SW 1271 (cell line): Measurements from ENCODE around the gene C4A.
"Not testable (repeated sequence)": the region's sequence is repeated elsewhere in the genome, so short reads cannot be mapped to it uniquely, and the experiment has no call there.

Experiments used
- DNase-seq, 2 experiments: peaks; one replicate each; lab custom pipeline; 2025; lab: John Stamatoyannopoulos, UW

Gene C4A

DNA sequence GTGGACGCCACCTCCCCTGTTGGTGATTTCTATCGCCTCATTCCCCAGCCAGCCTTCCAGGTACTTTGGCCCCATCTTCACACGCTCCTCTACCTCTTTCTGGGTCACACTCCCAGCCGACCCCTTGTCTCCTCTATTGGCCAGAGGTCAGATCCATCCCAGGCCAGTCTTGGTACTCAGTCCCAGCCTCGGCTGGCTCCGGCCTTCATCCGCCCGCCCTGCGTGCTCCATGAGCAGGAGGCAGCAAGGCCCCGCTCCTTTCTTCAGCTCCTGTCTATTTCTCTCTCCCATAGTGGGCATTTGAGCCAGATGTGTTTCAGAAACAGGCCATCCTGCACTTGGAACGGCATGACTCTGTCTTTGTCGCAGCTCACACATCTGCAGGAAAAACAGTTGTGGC, 20.2 kb upstream of the C4A start:
- no peak for DNase-seq

DNA sequence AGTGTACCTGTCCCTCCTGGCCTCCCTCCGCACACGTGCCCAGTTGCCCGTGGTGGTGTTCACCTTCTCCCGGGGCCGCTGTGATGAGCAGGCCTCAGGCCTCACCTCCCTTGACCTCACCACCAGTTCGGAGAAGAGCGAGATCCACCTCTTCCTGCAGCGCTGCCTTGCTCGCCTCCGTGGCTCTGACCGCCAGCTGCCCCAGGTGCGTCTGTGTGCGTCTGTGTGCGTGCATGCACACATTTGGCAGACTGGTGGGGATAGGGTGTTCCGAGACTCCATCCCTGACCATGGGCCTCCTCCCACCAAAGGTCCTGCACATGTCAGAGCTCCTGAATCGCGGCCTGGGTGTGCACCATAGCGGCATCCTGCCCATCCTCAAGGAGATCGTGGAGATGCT, 17.9 kb upstream of the C4A start:
- no peak for DNase-seq

DNA sequence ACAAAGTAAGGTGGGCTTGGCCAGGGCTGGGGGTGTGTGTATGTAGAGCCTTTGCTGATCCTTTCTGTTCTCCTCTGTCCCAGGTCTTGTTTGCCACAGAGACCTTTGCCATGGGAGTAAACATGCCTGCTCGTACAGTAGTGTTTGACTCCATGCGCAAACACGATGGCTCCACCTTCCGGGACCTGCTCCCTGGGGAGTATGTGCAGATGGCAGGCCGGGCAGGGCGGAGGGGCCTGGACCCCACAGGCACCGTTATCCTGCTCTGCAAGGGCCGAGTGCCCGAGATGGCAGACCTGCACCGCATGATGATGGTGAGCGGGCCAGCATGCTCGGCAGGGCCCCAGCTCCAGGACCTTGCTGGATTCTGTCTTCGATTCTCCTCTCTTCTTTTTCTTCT, 16.2 kb upstream of the C4A start:
- no peak for DNase-seq

DNA sequence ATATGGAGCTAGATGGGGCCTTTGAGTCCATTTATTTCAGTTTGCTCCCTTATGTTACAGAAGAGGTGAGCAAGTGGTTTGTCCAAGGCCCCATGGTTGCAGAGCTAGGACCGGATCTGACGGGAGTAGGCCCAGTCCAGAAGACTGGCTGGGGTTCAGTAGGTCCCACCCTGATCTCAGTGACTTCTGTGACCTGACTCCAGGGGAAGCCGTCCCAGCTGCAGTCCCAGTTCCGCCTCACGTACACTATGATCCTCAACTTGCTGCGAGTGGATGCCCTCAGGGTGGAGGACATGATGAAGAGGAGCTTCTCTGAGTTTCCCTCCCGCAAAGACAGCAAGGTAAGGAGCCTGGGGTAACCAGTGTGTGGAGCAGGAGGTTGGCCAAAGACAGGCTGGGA, 15.4 kb upstream of the C4A start:
- no peak for DNase-seq

DNA sequence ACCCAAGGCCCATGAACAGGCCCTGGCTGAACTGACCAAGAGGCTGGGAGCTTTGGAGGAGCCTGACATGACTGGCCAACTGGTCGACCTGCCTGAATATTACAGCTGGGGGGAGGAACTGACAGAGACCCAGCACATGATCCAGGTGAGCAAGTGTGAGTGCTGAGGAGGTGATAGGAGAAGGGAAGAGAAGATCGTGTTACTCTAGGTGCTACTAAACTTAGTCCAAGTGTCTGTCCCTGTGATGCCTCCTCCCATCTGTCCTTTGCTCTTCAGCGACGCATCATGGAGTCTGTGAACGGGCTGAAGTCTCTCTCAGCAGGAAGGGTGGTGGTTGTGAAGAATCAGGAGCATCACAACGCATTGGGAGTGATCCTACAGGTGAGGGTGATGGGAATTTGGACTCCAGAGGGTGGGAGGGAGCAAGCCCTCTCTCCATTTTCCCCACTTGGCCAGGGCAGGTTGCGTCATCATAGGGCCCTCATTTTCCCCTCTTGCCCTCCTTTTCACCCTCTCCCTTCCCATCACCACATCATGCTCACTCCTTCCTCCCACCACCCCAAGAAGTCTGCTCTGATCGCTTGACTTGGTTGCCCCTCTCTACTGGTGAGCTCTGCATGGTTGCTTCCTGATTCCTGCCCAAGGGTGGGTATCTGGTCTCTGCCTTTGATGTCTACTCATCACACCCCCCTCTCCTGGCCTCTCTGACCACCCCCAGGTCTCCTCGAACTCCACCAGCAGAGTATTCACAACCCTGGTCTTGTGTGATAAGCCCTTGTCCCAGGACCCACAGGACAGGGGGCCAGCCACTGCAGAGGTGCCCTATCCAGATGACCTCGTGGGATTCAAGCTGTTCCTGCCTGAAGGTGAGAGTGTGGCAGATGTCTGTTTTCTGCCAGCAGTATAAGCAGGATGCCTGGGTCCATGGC, 14.6 kb upstream of the C4A start:
- DNase-seq, result no peak

DNA sequence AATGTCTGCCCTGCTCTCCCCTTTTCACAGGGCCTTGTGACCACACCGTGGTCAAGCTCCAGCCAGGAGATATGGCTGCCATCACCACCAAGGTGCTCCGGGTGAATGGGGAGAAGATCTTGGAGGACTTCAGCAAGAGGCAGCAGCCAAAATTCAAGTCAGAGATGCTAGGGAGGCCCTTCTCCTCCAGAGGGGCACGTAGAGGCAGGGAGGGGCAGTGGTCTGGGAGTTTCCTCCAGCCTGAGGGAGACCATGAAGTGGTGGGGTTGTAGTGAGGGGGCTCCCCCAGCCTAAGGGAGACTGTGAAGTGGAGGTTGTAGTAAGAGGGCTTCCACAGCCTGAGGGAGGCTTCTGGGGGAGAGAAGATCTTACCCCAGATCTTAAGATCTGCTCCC, 13.9 kb upstream of the C4A start:
- no peak for DNase-seq

DNA sequence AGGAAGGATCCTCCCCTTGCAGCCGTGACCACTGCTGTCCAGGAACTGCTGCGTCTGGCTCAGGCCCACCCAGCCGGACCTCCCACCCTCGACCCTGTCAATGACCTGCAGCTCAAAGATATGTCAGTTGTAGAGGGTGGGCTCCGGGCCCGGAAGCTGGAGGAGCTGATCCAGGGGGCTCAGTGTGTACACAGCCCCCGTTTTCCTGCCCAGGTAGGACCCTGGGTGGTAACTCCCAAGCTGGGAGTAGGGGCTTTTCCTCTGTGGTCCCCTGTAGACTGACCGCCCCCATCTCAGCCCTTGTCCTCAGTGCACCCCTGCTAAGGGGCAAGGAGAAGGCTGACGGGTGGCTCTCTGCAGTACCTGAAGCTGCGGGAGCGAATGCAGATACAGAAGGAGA, 13.5 kb upstream of the C4A start:
- no peak for DNase-seq

DNA sequence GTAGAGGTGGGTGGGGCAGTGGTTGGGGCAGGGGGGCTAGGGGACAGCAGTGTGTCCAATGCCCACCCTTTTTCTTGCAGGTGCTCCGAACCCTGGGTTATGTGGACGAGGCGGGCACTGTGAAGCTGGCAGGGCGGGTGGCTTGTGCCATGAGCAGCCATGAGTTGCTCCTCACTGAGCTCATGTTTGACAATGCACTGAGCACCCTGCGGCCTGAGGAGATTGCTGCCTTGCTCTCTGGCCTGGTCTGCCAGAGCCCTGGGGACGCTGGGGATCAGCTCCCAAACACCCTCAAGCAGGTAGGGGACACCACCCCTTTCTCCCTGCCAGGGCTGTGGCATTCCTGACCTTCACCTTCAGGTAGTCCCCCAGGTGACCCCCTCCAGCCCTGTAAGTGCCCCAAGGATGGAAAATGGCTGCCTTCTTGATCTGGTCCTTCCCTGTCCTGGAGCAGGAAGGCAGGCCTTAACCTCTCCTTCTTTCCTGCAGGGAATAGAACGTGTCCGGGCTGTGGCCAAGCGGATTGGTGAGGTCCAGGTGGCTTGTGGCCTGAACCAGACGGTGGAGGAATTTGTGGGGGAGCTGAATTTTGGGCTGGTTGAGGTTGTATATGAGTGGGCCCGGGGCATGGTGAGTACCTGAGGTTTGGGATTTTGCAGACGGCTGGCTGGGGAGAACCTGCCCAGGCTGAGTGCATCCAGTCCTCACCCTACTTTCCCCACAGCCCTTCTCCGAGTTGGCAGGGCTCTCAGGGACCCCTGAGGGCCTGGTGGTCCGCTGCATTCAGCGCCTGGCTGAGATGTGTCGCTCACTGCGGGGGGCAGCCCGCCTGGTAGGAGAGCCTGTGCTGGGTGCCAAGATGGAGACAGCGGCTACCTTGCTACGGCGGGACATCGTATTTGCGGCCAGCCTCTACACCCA, 12.8 kb upstream of the C4A start:
- DNase-seq, result no peak

DNA sequence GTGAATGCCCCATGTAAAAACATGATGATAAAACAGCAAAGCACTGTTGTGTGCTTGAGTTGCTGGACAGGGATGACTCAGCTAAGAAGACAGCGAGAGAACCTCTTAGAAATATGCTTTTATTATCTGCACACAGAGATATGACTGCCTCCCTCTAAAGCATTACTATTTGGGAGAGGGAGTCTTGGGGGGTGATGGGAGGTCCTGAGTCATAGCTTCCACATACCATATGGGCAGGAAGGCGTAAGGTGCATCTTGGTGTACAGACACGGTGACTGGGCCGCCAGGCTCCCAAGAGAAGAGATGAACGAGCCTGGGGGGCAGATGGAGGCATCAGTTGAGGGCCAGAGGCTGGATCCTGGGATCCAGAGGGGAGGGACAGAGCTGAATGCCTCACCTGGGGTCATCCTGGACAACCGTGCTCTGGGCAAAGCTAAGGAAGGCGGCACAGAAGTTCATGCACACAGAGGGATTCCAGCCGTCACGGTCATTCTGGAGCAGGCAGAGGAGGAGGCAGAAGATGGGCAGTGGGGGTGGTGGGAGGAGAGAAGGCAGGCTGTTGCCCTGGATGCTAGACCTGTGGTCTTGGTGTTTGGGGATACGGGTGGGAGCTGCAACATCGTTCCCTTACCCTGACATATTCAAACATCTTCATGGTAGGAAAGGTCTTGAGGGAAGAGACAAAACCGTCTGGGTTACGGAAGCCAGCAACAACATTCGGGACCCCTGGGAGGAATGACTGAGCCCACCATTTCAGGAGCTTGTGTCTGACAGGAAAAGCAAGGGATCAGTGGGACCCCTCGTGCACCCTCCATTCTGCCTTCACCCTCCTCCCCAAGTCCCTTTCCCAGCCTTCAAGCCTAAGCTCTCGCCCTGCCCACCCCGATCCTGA, 11.9 kb upstream of the C4A start:
- no peak for DNase-seq

DNA sequence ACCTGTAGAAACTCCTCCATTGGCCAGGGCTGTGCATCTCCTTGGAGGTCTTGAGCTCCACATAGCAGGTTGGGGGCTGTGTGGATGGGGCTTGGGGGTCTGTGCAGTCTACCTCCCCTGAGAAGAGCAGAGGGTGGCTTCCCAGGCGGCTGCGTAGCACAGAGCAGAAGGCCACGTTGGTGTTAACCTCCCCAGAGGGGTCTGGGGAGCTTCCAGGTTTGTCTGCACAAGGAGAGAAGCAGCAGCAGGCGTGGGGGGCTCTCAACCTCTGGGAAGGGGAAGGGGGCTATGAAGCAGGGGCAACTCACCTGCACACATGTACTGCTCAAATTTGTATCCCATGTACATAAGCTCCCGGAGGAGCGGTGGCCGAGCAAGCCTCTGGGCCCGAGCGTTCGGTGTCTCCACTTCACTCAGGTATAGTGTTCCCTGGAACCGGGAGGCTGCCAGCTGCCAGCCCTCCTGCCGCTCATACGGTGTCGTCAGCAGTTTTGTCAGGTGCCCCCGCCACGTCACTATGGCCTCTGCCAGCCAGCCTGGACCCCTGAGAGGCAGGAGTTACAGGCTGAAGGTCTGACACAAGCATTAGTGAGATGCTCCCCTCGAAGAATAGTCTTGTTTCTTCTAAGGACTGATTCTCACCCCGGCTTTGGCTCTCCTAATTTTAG, 11.1 kb upstream of the C4A start:
- peak in 1 of 2 experiments; percentile 12 for DNase-seq

DNA sequence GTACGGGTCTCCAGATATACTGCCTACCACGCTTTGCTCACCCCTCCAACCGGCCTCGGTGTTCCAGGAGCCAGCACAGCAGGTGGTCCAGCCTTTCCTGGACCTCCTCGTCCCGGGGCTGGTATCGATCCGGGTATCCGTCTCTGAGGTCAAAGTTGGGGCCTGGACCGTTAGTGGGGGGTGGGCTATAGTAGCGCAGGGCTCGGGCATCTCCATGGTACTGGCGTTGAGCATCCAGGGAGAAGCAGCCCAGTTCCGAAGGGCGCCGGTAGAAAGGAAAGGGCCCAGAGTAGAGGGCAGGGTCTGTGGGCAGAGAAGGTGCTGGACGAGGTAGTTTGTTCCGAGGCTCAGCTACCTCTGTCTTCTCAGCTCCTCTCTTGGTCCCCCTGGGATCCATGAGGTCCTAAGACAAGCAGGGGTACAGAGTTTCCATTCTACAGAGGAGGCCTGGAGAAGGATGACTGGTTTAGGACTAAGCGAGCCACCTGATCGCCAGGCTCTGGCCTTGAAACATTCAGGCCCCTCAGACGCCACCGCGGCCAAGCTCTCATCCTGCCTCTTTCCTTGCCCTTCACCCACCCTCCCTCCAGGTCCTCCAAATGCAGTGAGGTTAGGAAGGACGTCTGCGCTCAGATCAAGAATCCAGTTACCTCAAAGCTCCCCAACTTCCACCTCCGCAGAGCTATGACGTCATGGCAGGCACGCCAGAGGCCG, 10.4 kb upstream of the C4A start:
- DNase-seq, result no peak

DNA sequence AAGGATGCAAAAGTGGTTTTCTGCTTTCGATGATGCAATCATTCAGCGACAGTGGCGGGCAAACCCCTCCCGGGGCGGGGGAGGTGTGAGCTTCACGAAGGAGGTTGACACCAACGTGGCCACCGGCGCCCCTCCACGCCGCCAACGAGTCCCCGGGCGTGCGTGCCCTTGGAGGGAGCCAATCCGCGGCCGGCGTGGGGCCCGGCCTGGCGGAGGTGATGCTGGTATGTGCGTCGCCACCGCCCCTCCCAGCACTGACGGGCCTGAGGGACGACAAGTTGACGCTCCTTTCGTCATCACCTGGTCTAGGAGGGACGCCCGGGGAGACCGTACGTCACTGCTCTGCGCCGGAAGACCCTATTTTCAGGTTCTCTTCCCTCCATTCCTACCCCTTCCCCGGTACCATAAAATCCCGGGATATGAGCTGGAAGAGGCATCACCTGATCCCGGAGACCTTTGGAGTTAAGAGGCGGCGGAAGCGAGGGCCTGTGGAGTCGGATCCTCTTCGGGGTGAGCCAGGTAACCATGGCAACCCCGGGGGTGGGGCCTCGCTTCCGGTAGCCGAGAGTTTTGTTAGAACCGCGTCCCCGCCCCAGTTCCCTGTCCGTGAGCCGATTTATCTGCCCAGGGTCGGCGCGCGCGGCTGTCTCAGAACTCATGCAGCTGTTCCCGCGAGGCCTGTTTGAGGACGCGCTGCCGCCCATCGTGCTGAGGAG, 9.7 kb upstream of the C4A start, which contains the start of gene DXO:
Gene DXO (minus strand): TSS at position 146 of the 716 bp plus-strand sequence. CDS start 463 bp downstream, outside the sequence.
- peak; percentile 98 to 100 for DNase-seq

DNA sequence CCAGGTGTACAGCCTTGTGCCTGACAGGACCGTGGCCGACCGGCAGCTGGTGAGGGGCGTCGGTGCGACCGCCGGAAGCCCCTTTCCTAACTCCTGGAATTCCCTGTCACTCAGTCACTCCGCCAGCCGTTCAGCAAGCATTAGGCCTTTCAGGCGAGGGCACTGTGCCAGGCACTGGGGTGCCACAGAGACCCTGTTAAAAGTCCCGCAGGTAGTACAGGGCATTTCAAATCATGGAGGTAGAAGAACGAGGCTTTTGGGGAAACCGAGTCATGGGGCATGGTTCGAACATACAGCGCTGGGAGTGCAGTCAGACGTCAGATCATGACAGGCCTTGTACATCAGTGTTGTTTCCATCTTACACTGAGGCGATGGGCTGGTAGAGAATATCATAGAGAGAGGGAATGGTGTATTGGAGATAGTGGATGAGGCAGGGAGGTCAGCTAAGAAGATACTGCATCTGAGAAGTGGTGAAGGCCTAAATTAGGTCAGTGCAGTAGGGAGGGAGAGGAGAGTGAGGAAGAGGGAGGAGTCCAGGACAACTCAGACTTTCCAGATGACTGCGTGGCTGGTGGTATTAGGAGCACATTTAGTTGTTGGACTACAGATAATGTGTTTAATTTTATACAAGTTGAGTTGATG, 9.0 kb upstream of the C4A start:
- no peak for DNase-seq

DNA sequence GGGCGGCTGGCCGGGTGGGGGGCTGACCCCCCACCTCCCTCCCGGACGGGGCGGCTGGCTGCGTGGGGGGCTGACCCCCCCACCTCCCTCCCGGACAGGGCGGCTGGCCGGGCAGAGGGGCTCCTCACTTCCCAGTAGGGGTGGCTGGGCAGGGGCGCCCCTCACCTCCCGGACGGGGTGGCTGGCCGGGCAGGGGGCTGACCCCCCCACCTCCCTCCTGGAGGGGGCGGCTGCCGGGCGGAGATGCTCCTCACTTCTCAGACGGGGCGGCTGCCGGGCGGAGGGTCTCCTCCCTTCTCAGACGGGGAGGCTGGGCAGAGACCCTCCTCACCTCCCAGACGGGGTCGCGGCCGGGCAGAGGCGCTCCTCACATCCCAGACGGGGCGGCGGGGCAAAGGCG, 5.8 kb upstream of the C4A start:
- not testable (repeated sequence) for DNase-seq

DNA sequence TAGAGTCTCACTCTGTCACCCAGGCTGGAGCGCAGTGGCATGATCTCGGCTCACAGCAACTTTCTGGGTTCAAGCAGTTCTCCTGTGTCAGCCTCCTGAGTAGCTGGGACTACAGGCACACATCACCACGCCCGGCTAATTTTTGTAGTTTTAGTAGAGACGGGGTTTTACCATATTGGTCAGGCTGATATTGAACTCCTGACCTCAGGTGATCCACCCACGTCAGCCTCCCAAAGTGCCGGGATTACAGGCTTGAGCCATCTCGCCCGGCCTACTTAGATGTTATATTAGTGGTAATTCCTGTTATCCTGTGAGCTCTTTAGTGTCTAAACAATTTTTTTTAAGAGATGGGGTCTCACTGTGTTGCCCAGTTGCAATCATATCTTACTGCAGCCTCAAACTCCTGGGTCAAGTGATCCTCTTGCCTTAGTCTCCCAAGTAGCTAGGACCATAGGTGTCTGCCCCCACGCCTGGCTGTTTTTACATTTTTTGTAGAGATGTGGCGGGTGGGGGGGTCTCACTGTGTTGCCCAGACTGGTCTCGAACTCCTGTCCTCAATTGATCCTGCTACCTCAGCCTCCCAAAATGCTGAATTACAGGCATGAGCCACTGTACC, 3.9 kb upstream of the C4A start:
- no peak for DNase-seq

DNA sequence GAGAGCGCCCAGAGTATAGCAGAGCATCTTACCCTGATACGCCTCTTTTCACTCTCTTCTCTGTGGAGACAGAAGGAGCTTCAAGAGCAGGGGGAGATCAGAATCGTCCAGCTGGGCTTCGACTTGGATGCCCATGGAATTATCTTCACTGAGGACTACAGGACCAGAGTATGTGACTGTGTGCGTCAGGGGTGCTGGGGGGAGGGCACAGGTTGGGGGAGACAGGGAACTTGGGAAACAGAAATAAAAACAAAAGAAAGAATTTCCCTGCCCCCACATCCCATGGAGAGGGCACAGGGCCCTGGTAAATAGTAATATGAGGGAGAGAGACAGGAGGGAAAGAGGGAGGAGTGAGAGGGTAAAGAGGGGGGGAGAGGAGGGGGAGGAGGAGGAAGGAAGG, 3.0 kb upstream of the C4A start:
- DNase-seq, result no peak

DNA sequence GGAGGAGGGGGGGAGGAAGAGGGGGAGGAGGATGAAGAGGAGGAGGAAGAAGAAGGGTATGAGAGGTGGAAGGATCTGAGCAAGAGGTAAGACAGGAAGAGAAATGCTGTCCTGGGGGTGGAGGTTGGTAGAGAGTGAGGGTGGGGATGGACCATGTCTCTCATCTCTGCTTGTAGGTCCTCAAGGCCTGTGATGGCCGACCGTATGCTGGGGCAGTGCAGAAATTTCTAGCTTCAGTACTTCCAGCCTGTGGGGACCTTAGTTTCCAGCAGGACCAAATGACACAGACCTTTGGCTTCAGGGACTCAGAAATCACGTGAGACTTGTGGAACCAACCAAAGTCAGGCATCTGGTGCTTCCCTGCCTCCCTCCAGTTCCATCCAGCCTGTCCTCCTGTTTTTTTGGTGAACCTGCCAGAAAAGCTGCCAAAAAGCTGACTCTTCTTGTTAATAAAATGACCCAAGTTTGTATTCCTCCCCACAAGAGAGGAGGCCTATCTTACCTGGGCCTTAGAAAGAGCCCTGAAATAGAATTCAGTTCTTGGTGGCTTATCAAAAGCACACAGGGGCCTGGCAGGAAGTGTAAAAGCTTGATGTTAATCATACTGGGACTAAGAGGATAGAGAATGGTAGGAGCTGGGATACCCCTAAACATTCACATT, 2.5 kb upstream of the C4A start:
- no peak for DNase-seq

DNA sequence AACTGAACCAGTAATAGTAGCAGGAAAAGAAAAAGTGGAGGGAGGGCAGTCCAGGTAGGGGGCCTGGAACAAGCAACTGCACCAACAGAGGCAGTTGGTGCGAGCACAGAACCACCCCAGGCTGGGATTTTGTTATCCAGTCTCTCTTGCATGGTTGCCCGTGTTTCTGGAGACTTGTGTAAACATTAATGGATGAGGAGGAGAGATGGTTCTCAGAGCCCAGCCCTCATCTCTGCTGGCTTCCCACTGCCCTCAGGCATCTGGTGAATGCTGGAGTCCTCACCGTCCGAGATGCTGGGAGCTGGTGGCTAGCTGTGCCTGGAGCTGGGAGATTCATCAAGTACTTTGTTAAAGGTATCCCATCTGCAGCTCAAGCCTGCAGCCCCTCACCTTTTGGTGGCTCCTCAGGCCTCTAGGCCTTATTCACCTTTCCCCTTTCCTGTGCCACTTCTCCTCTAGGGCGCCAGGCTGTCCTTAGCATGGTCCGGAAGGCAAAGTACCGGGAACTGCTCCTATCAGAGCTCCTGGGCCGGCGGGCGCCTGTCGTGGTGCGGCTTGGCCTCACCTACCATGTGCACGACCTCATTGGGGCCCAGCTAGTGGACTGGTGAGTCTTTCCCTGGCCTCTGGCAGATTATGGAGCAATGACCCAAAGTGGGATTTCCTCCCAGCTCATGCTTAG, 1.5 kb upstream of the C4A start:
- DNase-seq, result not testable (repeated sequence)
